GM12872 (cell line): Measurements from ENCODE around the gene ZNF148.

ENCODE experiments used
- TF ChIP-seq, protein P1 (sequence below): IDR thresholded peaks from 3 replicates; pipeline ENCODE4 v1.5.1; 2011; ENCODE audit warnings: low read depth, mild to moderate bottlenecking, low read length, moderate library complexity; ENCODE audit not compliant: insufficient read depth

ZNF148 gene

GRCh38 chr3:125212091-125212508, 163.0 kb downstream of the ZNF148 start:
- TF ChIP-seq, protein P1, sequence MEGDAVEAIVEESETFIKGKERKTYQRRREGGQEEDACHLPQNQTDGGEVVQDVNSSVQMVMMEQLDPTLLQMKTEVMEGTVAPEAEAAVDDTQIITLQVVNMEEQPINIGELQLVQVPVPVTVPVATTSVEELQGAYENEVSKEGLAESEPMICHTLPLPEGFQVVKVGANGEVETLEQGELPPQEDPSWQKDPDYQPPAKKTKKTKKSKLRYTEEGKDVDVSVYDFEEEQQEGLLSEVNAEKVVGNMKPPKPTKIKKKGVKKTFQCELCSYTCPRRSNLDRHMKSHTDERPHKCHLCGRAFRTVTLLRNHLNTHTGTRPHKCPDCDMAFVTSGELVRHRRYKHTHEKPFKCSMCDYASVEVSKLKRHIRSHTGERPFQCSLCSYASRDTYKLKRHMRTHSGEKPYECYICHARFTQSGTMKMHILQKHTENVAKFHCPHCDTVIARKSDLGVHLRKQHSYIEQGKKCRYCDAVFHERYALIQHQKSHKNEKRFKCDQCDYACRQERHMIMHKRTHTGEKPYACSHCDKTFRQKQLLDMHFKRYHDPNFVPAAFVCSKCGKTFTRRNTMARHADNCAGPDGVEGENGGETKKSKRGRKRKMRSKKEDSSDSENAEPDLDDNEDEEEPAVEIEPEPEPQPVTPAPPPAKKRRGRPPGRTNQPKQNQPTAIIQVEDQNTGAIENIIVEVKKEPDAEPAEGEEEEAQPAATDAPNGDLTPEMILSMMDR: no peak

- TF ChIP-seq, protein P1: no peak
Measured at GRCh38 chr3:125211523-125212090, 163.5 kb downstream of the ZNF148 start.

DNA sequence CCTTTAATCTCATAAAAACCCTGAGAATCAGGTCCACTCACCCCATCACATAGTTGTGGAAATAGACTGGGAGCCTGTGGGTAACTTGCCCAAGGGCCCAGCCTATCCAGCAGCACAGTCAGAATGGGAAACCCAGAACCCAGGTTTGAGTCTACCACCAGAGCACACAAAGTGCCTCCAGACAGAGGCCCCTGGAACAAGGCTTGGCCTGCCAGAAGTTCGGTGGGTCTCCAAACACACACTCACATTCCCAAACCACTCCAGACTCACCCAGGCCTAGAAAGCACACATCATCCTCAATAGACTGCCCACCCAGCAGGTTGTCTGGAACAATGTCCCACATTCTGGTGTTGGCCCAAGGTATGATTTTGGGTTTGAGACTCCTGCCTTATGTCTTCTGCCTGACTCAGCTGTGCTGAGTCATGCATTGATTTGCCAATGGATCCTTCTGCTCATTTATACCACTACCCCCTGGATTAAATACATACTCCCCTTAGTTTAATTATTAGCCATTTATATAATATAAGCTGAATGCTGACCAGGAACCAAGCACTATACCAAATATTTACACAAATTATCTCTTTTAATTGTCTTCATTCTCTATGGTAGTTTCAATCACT, 167.1 kb downstream of the ZNF148 start:
- TF ChIP-seq, protein P1: no peak

GRCh38 chr3:125207507-125207906, 167.6 kb downstream of the ZNF148 start:
- TF ChIP-seq, protein P1: no peak

GRCh38 chr3:125206934-125207333, 168.2 kb downstream of the ZNF148 start:
- TF ChIP-seq, protein P1: no peak

DNA sequence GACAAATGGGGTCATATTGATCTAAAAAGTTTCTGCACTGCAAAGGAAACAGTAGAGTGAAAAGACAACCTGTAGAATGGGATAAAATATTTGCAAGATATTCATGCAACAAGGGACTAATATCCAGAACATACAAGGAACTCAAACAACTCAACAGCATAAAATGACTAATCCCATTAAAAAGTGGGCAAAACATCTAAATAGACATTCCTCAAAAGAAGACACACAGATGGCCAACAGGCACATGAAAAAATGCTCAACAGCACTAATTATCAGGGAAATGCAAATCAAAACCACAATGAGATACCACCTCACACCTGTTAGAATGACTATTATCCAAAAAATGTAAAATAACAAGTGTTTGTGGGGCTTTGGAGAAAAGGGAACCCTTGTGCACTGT, 171.4 kb downstream of the ZNF148 start:
- TF ChIP-seq, protein P1: no peak

- TF ChIP-seq, protein P1: peak; percentile 56
Measured at GRCh38 chr3:125202197-125202596, 172.9 kb downstream of the ZNF148 start.
